OCI-LY3 (cell line): ENCODE results near the gene TIGIT.
A peak's percentile ranks its signal among the peaks of the same experiment; 100 is the strongest.

Source experiments
- H2AFZ ChIP-seq: fragments of 200-600, 300-600 bp; shearing (Covaris generic); 2 replicates; pipeline ENCODE4 v1.6.0; 2014; ENCODE audit warnings: antibody characterized with exemption, low read depth, low read length
- H3K27ac ChIP-seq: fragments of 200-600, 300-600 bp; sonication (generic); 2 replicates; pipeline ENCODE4 v1.5.1; 2014; ENCODE audit warnings: mild to moderate bottlenecking, low read length, moderate library complexity, mixed read lengths
- H3K27me3 ChIP-seq: fragments of 200-600, 300-600 bp; sonication (generic); 2 replicates; pipeline ENCODE4 v1.6.1; 2014; ENCODE audit warnings: low read depth, low read length, mixed read lengths
- H3K36me3 ChIP-seq: fragments of 200-600, 300-600 bp; sonication (generic); replicated peaks from 2 replicates; pipeline ENCODE3; 2014; ENCODE audit warnings: low read depth, low read length, mixed read lengths
- H3K4me1 ChIP-seq: fragments of 300-600, 200-600 bp; sonication (generic); 2 replicates; pipeline ENCODE4 v1.6.1; 2014; ENCODE audit warnings: low read length, mixed read lengths
- H3K4me2 ChIP-seq: fragments of 200-600, 300-600 bp; sonication (generic); 2 replicates; pipeline ENCODE4 v1.6.1; 2014; ENCODE audit warnings: low read length, mixed read lengths
- H3K4me3 ChIP-seq: fragments of 300-600, 200-600 bp; sonication (generic); 2 replicates; pipeline ENCODE4 v1.5.1; 2014; ENCODE audit warnings: antibody characterized with exemption, mild to moderate bottlenecking, low read length, moderate library complexity
- H3K79me2 ChIP-seq: fragments of 300-600, 200-600 bp; shearing (Covaris generic); 2 replicates; pipeline ENCODE4 v1.6.1; 2014; ENCODE audit warnings: mild to moderate bottlenecking, low read length, mixed read lengths
- H3K9ac ChIP-seq: fragments of 300-600, 200-600 bp; shearing (Covaris generic); 2 replicates; pipeline ENCODE4 v1.6.0; 2014; ENCODE audit warnings: mild to moderate bottlenecking, low read length, moderate library complexity
- H3K9me3 ChIP-seq: fragments of 200-600, 300-600 bp; shearing (Covaris generic); 2 replicates; pipeline ENCODE4 v1.6.1; 2014; ENCODE audit warnings: low read length, mixed read lengths; ENCODE audit not compliant: insufficient read depth
- H4K20me1 ChIP-seq: fragments of 200-600, 300-600 bp; sonication (generic); 2 replicates; pipeline ENCODE4 v1.6.1; 2016; ENCODE audit warnings: low read length, mixed read lengths; ENCODE audit not compliant: insufficient read depth
- EZH2phosphoT487 ChIP-seq: fragments of 200-600 bp; shearing (Covaris generic); IDR thresholded peaks from 2 replicates; pipeline ENCODE4 v1.6.1; 2018; ENCODE audit warnings: antibody characterized with exemption, mixed run types, low read depth
- TF ChIP-seq, protein P1 (sequence below): fragments of 200-600, 300-600 bp; sonication (generic); IDR thresholded peaks from 2 replicates; pipeline ENCODE4 v1.5.1; 2014; ENCODE audit warnings: antibody characterized with exemption, low read length, low read depth

Gene TIGIT

GRCh38 chr3:114294940-114295480 lies 1.2 kb downstream of the TIGIT start:
- H3K27me3 ChIP-seq = no peaks in the 10 kb centered on the region
- H4K20me1 ChIP-seq = no peaks in the 10 kb centered on the region
- no peak overlapping the region for H3K4me3 ChIP-seq
- peaks cover 61% of the 10 kb centered on the region for H3K4me1 ChIP-seq
- H3K36me3 ChIP-seq = no peaks in the 10 kb centered on the region
- H3K4me2 ChIP-seq = no peak overlapping the region
- H3K27ac ChIP-seq = no peak overlapping the region
- H3K79me2 ChIP-seq = no peaks in the 10 kb centered on the region
- no peak overlapping the region for H2AFZ ChIP-seq
- no peaks in the 10 kb centered on the region for H3K9me3 ChIP-seq
- H3K9ac ChIP-seq = no peak overlapping the region
- TF ChIP-seq, protein P1, sequence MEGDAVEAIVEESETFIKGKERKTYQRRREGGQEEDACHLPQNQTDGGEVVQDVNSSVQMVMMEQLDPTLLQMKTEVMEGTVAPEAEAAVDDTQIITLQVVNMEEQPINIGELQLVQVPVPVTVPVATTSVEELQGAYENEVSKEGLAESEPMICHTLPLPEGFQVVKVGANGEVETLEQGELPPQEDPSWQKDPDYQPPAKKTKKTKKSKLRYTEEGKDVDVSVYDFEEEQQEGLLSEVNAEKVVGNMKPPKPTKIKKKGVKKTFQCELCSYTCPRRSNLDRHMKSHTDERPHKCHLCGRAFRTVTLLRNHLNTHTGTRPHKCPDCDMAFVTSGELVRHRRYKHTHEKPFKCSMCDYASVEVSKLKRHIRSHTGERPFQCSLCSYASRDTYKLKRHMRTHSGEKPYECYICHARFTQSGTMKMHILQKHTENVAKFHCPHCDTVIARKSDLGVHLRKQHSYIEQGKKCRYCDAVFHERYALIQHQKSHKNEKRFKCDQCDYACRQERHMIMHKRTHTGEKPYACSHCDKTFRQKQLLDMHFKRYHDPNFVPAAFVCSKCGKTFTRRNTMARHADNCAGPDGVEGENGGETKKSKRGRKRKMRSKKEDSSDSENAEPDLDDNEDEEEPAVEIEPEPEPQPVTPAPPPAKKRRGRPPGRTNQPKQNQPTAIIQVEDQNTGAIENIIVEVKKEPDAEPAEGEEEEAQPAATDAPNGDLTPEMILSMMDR = no peak
- no peak for TF ChIP-seq EZH2phosphoT487

GRCh38 chr3:114295946-114296345 lies 2.1 kb downstream of the TIGIT start:
- H3K9me3 ChIP-seq = no peaks in the 10 kb centered on the region
- no peaks in the 10 kb centered on the region for H3K27me3 ChIP-seq
- peaks cover 60% of the 10 kb centered on the region for H3K4me1 ChIP-seq
- H3K79me2 ChIP-seq = no peaks in the 10 kb centered on the region
- no peak overlapping the region for H3K27ac ChIP-seq
- no peak overlapping the region for H3K4me2 ChIP-seq
- H3K9ac ChIP-seq = no peak overlapping the region
- no peak overlapping the region for H3K4me3 ChIP-seq
- no peak overlapping the region for H2AFZ ChIP-seq
- H3K36me3 ChIP-seq = no peaks in the 10 kb centered on the region
- no peak for TF ChIP-seq EZH2phosphoT487
- TF ChIP-seq, protein P1 = no peak
- H4K20me1 ChIP-seq = no peaks in the 10 kb centered on the region

DNA sequence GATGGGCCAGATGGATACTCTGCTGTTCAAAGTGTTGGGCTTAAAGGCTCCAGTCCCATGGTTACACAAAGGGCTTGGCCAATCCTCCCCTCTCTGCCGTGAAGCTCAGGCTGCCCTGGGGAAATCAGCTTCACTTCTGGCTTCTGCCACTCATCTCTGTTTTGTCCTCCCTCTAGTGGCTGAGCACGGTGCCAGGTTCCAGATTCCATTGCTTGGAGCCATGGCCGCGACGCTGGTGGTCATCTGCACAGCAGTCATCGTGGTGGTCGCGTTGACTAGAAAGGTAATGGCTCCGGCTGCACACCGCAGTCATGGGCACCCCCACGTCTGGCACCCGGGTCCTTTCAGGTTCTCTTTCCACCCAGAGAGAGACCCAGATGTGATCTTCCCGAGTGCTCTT lies 5.6 kb downstream of the TIGIT start:
- H3K36me3 ChIP-seq = no peaks in the 10 kb centered on the region
- peak overlapping the region; percentile 76 for H3K27ac ChIP-seq
- H3K9me3 ChIP-seq = no peaks in the 10 kb centered on the region
- peaks cover 7% of the 10 kb centered on the region; the same call in 1 of the 2 replicates for H3K27me3 ChIP-seq
- no peaks in the 10 kb centered on the region for H4K20me1 ChIP-seq
- peak overlapping the region; percentile 47 for H3K9ac ChIP-seq
- H3K4me3 ChIP-seq = peak overlapping the region; percentile 67
- H3K4me1 ChIP-seq = peaks cover 35% of the 10 kb centered on the region
- H3K79me2 ChIP-seq = no peaks in the 10 kb centered on the region
- peak overlapping the region; percentile 87 for H2AFZ ChIP-seq
- H3K4me2 ChIP-seq = peak overlapping the region; percentile 86
- TF ChIP-seq, protein P1 = peak; percentile 72
- TF ChIP-seq EZH2phosphoT487 = no peak

- H4K20me1 ChIP-seq = no peaks in the 10 kb centered on the region
- peaks cover 35% of the 10 kb centered on the region for H3K4me1 ChIP-seq
- no peak for TF ChIP-seq EZH2phosphoT487
- TF ChIP-seq, protein P1 = no peak
- H3K4me2 ChIP-seq = peak overlapping the region; percentile 86
- H2AFZ ChIP-seq = peak overlapping the region; percentile 87
- peak overlapping the region; percentile 47 for H3K9ac ChIP-seq
- no peaks in the 10 kb centered on the region for H3K36me3 ChIP-seq
- H3K79me2 ChIP-seq = no peaks in the 10 kb centered on the region
- H3K27me3 ChIP-seq = peaks cover 7% of the 10 kb centered on the region; the same call in 1 of the 2 replicates
- no peaks in the 10 kb centered on the region for H3K9me3 ChIP-seq
- H3K4me3 ChIP-seq = peak overlapping the region; percentile 67
- peak overlapping the region; percentile 76 for H3K27ac ChIP-seq
These were observed 6.3 kb downstream of the TIGIT start for GRCh38 chr3:114299941-114300624.
